Naive thymus-derived CD4-positive, alpha-beta T cell (primary cell): Measurements from ENCODE around the gene SLC12A5. TPM values are rescaled to one million over a fixed set of nuclear protein-coding genes. Genes with fewer than 3 reads are reported as not detected.
A peak's percentile ranks its signal among the peaks of the same experiment; 100 is the strongest.

ENCODE experiments used
- ATAC-seq: fragments of 150-1000 bp; cut with Tn5 transposase; 2 replicates; pipeline ENCODE4 v1.10.0; 2021; ENCODE audit warnings: mild to moderate bottlenecking, moderate library complexity
- CTCF ChIA-PET: fragments of 350-600 bp; sonication (Branson Sonifier 250); formaldehyde crosslinking; loops from one replicate; lab custom pipeline; 2021; ENCODE audit warnings: antibody characterized with exemption; lab: Charles Lee
- POLR2A ChIA-PET: fragments of 350-600 bp; sonication (Branson Sonifier 250); formaldehyde crosslinking; loops from one replicate; lab custom pipeline; 2021; ENCODE audit warnings: antibody characterized with exemption, inconsistent platforms; lab: Charles Lee
- DNase-seq, 9 donors: peaks; one replicate each; pipeline versions ENCODE4 v3.0.0 to v3.0.0-alpha.2; 2020 to 2022; ENCODE audit warnings: mixed read lengths in 1 of 9
- H3K27ac ChIP-seq: one replicate; pipeline ENCODE4 v1.7.0; 2013; ENCODE audit warnings: mild to moderate bottlenecking, low read depth, low read length, moderate library complexity
- H3K27me3 ChIP-seq, 2 donors: one replicate each; pipeline ENCODE4 v1.7.0; 2013; ENCODE audit warnings: low read length in 2 of 2, mild to moderate bottlenecking in 2 of 2, moderate library complexity in 2 of 2; ENCODE audit not compliant: control insufficient read depth in 2 of 2, insufficient read depth in 2 of 2
- H3K36me3 ChIP-seq, 3 experiments: 1 replicate in 2 of 3; 2 replicates in 1 of 3; pipeline ENCODE4 v1.7.0; 2013; ENCODE audit warnings: low read length in 3 of 3, mild to moderate bottlenecking in 3 of 3, moderate library complexity in 1 of 3; ENCODE audit not compliant: insufficient read depth in 3 of 3, control insufficient read depth in 2 of 3
- H3K4me1 ChIP-seq, 2 donors: one replicate each; pipeline ENCODE4 v1.7.0; 2013; ENCODE audit warnings: low read length in 2 of 2, mild to moderate bottlenecking in 2 of 2, moderate library complexity in 1 of 2; ENCODE audit not compliant: control insufficient read depth in 2 of 2, insufficient read depth in 2 of 2
- H3K4me3 ChIP-seq: 2 replicates; pipeline ENCODE4 v1.7.0; 2013; ENCODE audit warnings: mild to moderate bottlenecking, low read length
- H3K9me3 ChIP-seq, 3 experiments: 1 replicate in 2 of 3; 2 replicates in 1 of 3; pipeline ENCODE4 v1.7.0; 2013; ENCODE audit warnings: low read length in 3 of 3; ENCODE audit not compliant: control insufficient read depth in 2 of 3
- H3K27ac Mint-ChIP-seq, 9 donors: one replicate each; pipeline ENCODE4 v1.8.0; 2020 to 2022; ENCODE audit warnings: mixed read lengths in 9 of 9, mild to moderate bottlenecking in 8 of 9, moderate library complexity in 5 of 9, inconsistent platforms in 2 of 9
- H3K27me3 Mint-ChIP-seq, 5 donors: one replicate each; pipeline ENCODE4 v1.8.0; 2021 to 2022; ENCODE audit warnings: mixed read lengths in 5 of 5, mild to moderate bottlenecking in 1 of 5
- H3K36me3 Mint-ChIP-seq, 5 donors: one replicate each; pipeline ENCODE4 v1.8.0; 2020 to 2022; ENCODE audit warnings: mixed read lengths in 5 of 5, mild to moderate bottlenecking in 3 of 5, inconsistent platforms in 1 of 5
- H3K4me1 Mint-ChIP-seq, 7 donors: one replicate each; pipeline ENCODE4 v1.8.0; 2020 to 2022; ENCODE audit warnings: mixed read lengths in 7 of 7, mild to moderate bottlenecking in 3 of 7, inconsistent platforms in 1 of 7
- H3K4me3 Mint-ChIP-seq, 10 donors: one replicate each; pipeline ENCODE4 v1.8.0; 2020 to 2022; ENCODE audit warnings: mild to moderate bottlenecking in 10 of 10, mixed read lengths in 10 of 10, moderate library complexity in 6 of 10, inconsistent platforms in 2 of 10
- H3K9me3 Mint-ChIP-seq, 11 donors: one replicate each; pipeline ENCODE4 v1.8.0; 2020 to 2022; ENCODE audit warnings: mixed read lengths in 11 of 11, mild to moderate bottlenecking in 4 of 11, inconsistent platforms in 1 of 11, moderate library complexity in 1 of 11
- intact Hi-C, 2 donors: fragments of 100-400 bp; cut with micrococcal nuclease; formaldehyde crosslinking; loops; one replicate each; pipeline ENCODE4 v1.15.1; 2023
- polyA plus RNA-seq, 2 donors: library from polyadenylated mRNA; unstranded; fragments of 300-500 nt; fragmentation: Illumina TruSeq; gene quantifications; one replicate each; pipeline ENCODE4 v1.2.3, GENCODE V29; 2021
- total RNA-seq, 6 experiments: library from RNA in 5 of 6; stranded (reverse) in 5 of 6; gene quantifications; 1 replicate in 5 of 6; 2 replicates in 1 of 6; pipeline ENCODE4 v1.2.3 and lab custom pipeline; 2021 to 2026

Gene SLC12A5
- total and polyA plus RNA-seq, 7 experiments from 2014 or later, result not detected

GRCh38 chr20:46073024-46073423, 44.0 kb downstream of the SLC12A5 start:
- H3K27me3 ChIP-seq, result no peaks in the 10 kb centered on the region
- Mint-ChIP-seq H3K27ac (no peak overlapping the region), H3K4me3 (no peak overlapping the region), H3K4me1 (peaks cover 5 to 17% (median 9%) of the 10 kb centered on the region in 7 donors), H3K9me3 (no peaks in the 10 kb centered on the region), H3K36me3 (peaks cover 11 to 39% (median 31%) of the 10 kb centered on the region in 5 donors), H3K27me3 (no peaks in the 10 kb centered on the region)
- ChIA-PET CTCF (interaction anchor here (0.6 kb wide), 1 partner anchor 303 kb away, joined by 3 read pairs; no protein-coding TSS in a partner anchor), POLR2A (no interaction called here)
- intact Hi-C loops, result no loop called here
- DNase-seq (no peak), ATAC-seq (no peak)
- no peak overlapping the region for H3K27ac ChIP-seq
- peaks cover 5 to 60% (median 9%) of the 10 kb centered on the region in 3 experiments for H3K36me3 ChIP-seq
- no peak overlapping the region for H3K4me3 ChIP-seq
- no peaks in the 10 kb centered on the region for H3K9me3 ChIP-seq
- no peaks in the 10 kb centered on the region for H3K4me1 ChIP-seq

- intact Hi-C loops, result no loop called here
These were observed 44.4 kb downstream of the SLC12A5 start for GRCh38 chr20:46073443-46073842.

GRCh38 chr20:46074006-46074405, 45.0 kb downstream of the SLC12A5 start:
- Histone ChIP-seq H3K4me3 (no peak overlapping the region), H3K27me3 (no peaks in the 10 kb centered on the region), H3K9me3 (no peaks in the 10 kb centered on the region), H3K27ac (no peak overlapping the region), H3K4me1 (no peaks in the 10 kb centered on the region), H3K36me3 (peaks cover 5 to 60% (median 8%) of the 10 kb centered on the region in 3 experiments)
- peaks cover 5 to 17% (median 13%) of the 10 kb centered on the region in 7 donors for H3K4me1 Mint-ChIP-seq
- no peak for ATAC-seq
- ChIA-PET POLR2A (no interaction called here), CTCF (no interaction called here)
- intact Hi-C loops, result no loop called here
- H3K27ac Mint-ChIP-seq, result no peak overlapping the region
- no peak for DNase-seq
- H3K27me3 Mint-ChIP-seq, result no peaks in the 10 kb centered on the region
- H3K36me3 Mint-ChIP-seq, result peaks cover 9 to 42% (median 23%) of the 10 kb centered on the region in 5 donors
- H3K4me3 Mint-ChIP-seq, result no peak overlapping the region
- H3K9me3 Mint-ChIP-seq, result no peaks in the 10 kb centered on the region

More at GRCh38 chr20:46073443-46073842, 44.4 kb downstream of the SLC12A5 start:
- Mint-ChIP-seq H3K36me3 (peaks cover 10 to 39% (median 27%) of the 10 kb centered on the region in 5 donors), H3K4me3 (no peak overlapping the region), H3K9me3 (no peaks in the 10 kb centered on the region), H3K4me1 (peaks cover 5 to 17% (median 11%) of the 10 kb centered on the region in 7 donors), H3K27me3 (no peaks in the 10 kb centered on the region), H3K27ac (no peak overlapping the region)
- ChIA-PET CTCF (no interaction called here), POLR2A (no interaction called here)
- H3K4me1 ChIP-seq, result no peaks in the 10 kb centered on the region
- H3K4me3 ChIP-seq, result no peak overlapping the region
- H3K27ac ChIP-seq, result no peak overlapping the region
- no peaks in the 10 kb centered on the region for H3K27me3 ChIP-seq
- DNase-seq (no peak), ATAC-seq (no peak)
- H3K36me3 ChIP-seq, result peaks cover 5 to 60% (median 9%) of the 10 kb centered on the region in 3 experiments
- H3K9me3 ChIP-seq, result no peaks in the 10 kb centered on the region

GRCh38 chr20:46076806-46077205, 47.8 kb downstream of the SLC12A5 start:
- intact Hi-C loops, result no loop called here
- Mint-ChIP-seq H3K36me3 (peaks cover 6 to 53% (median 14%) of the 10 kb centered on the region in 5 donors), H3K27me3 (no peaks in the 10 kb centered on the region), H3K4me3 (no peak overlapping the region), H3K27ac (no peak overlapping the region), H3K4me1 (peaks cover 5 to 40% (median 30%) of the 10 kb centered on the region in 7 donors), H3K9me3 (no peaks in the 10 kb centered on the region)
- H3K27ac ChIP-seq, result no peak overlapping the region
- H3K36me3 ChIP-seq, result peaks cover 0 to 50% (median 5%) of the 10 kb centered on the region in 3 experiments
- H3K4me1 ChIP-seq, result no peaks in the 10 kb centered on the region
- no peaks in the 10 kb centered on the region for H3K9me3 ChIP-seq
- DNase-seq (no peak), ATAC-seq (no peak)
- ChIA-PET POLR2A (interaction anchor here (0.7 to 0.9 kb wide), 2 partner anchors 13 to 625 kb away, joined by 3 read pairs; no protein-coding TSS in a partner anchor), CTCF (no interaction called here)
- no peaks in the 10 kb centered on the region for H3K27me3 ChIP-seq
- no peak overlapping the region for H3K4me3 ChIP-seq

GRCh38 chr20:46077642-46078305, 48.8 kb downstream of the SLC12A5 start:
- Histone ChIP-seq H3K4me3 (no peak overlapping the region), H3K36me3 (peaks cover 0 to 50% (median 5%) of the 10 kb centered on the region in 3 experiments), H3K27me3 (no peaks in the 10 kb centered on the region), H3K9me3 (no peaks in the 10 kb centered on the region), H3K27ac (no peak overlapping the region), H3K4me1 (peaks cover 0 to 6% of the 10 kb centered on the region in 2 donors)
- H3K4me3 Mint-ChIP-seq, result no peak overlapping the region
- intact Hi-C loops, result no loop called here
- DNase-seq (no peak), ATAC-seq (no peak)
- ChIA-PET CTCF (no interaction called here), POLR2A (no interaction called here)
- H3K27ac Mint-ChIP-seq, result no peak overlapping the region
- peaks cover 6 to 53% (median 14%) of the 10 kb centered on the region in 5 donors for H3K36me3 Mint-ChIP-seq
- H3K9me3 Mint-ChIP-seq, result no peaks in the 10 kb centered on the region
- no peaks in the 10 kb centered on the region for H3K27me3 Mint-ChIP-seq
- peaks cover 8 to 50% (median 39%) of the 10 kb centered on the region in 7 donors for H3K4me1 Mint-ChIP-seq

- ChIA-PET CTCF (no interaction called here), POLR2A (no interaction called here)
- peaks cover 6 to 48% (median 14%) of the 10 kb centered on the region in 5 donors for H3K36me3 Mint-ChIP-seq
These were observed 49.9 kb downstream of the SLC12A5 start for GRCh38 chr20:46078954-46079353.

More at GRCh38 chr20:46078954-46079353, 49.9 kb downstream of the SLC12A5 start:
- H3K27ac ChIP-seq, result no peak overlapping the region
- H3K9me3 ChIP-seq, result no peaks in the 10 kb centered on the region
- H3K9me3 Mint-ChIP-seq, result no peaks in the 10 kb centered on the region
- no peaks in the 10 kb centered on the region for H3K27me3 Mint-ChIP-seq
- DNase-seq (no peak), ATAC-seq (no peak)
- H3K4me1 Mint-ChIP-seq, result peaks cover 6 to 62% (median 46%) of the 10 kb centered on the region in 7 donors
- intact Hi-C loops, result no loop called here
- H3K4me1 ChIP-seq, result peaks cover 0 to 12% of the 10 kb centered on the region in 2 donors
- H3K4me3 Mint-ChIP-seq, result no peak overlapping the region
- no peak overlapping the region for H3K4me3 ChIP-seq
- H3K27ac Mint-ChIP-seq, result peak overlapping the region in 1 of 9 donors; percentile 68
- H3K27me3 ChIP-seq, result no peaks in the 10 kb centered on the region
- H3K36me3 ChIP-seq, result peaks cover 0 to 44% (median 5%) of the 10 kb centered on the region in 3 experiments
